Measurements from ENCODE around the gene ZNF488.

The ZNF488 gene

GRCh38 chr10:47381427-47382379 is 2.4 kb downstream of the ZNF488 start:
- H3K9ac ChIP-seq (ENCODE audit: insufficient read length): no peak overlapping the region
- TF ChIP-seq EZH2 (IDR thresholded peaks at IDR 0.05) (no peak), FOXP2 (optimal IDR thresholded peaks at IDR 0.05; ENCODE audit: control extremely low read depth, extremely low read length, insufficient read depth) (no peak), POLR2AphosphoS5 (IDR thresholded peaks at IDR 0.05; ENCODE audit: borderline replicate concordance, low read depth, low read length) (no peak)
- no peak overlapping the region for H3K4me3 ChIP-seq
- H3K27ac ChIP-seq: no peak overlapping the region
- no peaks in the 10 kb centered on the region for H3K9me3 ChIP-seq (ENCODE audit: low read depth, low read length)
- no peak for DNase-seq (ENCODE audit: low read depth, low spot score)
- H3K36me3 ChIP-seq (ENCODE audit: insufficient read depth, low read length): no peaks in the 10 kb centered on the region

GRCh38 chr10:47381103-47381395 is 3.0 kb downstream of the ZNF488 start:
- Histone ChIP-seq H3K27ac (no peak overlapping the region), H3K4me3 (no peak overlapping the region), H3K36me3 (ENCODE audit: insufficient read depth, low read length) (no peaks in the 10 kb centered on the region), H3K9ac (ENCODE audit: insufficient read length) (no peak overlapping the region), H3K9me3 (ENCODE audit: low read depth, low read length) (no peaks in the 10 kb centered on the region)
- TF ChIP-seq EZH2 (IDR thresholded peaks at IDR 0.05) (no peak), POLR2AphosphoS5 (IDR thresholded peaks at IDR 0.05; ENCODE audit: borderline replicate concordance, low read depth, low read length) (no peak), FOXP2 (optimal IDR thresholded peaks at IDR 0.05; ENCODE audit: control extremely low read depth, extremely low read length, insufficient read depth) (no peak)
- no peak for DNase-seq (ENCODE audit: low read depth, low spot score)

- Histone ChIP-seq H3K27ac (no peak overlapping the region), H3K36me3 (ENCODE audit: insufficient read depth, low read length) (no peaks in the 10 kb centered on the region), H3K9ac (ENCODE audit: insufficient read length) (no peak overlapping the region), H3K9me3 (ENCODE audit: low read depth, low read length) (no peaks in the 10 kb centered on the region), H3K4me3 (no peak overlapping the region)
- no peak for DNase-seq (ENCODE audit: low read depth, low spot score)
- TF ChIP-seq FOXP2 (optimal IDR thresholded peaks at IDR 0.05; ENCODE audit: control extremely low read depth, extremely low read length, insufficient read depth) (no peak), EZH2 (IDR thresholded peaks at IDR 0.05) (no peak), POLR2AphosphoS5 (IDR thresholded peaks at IDR 0.05; ENCODE audit: borderline replicate concordance, low read depth, low read length) (no peak)
These were observed 3.6 kb downstream of the ZNF488 start for GRCh38 chr10:47380341-47381102.

GRCh38 chr10:47379901-47380300 is 4.2 kb downstream of the ZNF488 start:
- no peak for DNase-seq (ENCODE audit: low read depth, low spot score)
- Histone ChIP-seq H3K9me3 (ENCODE audit: low read depth, low read length) (no peaks in the 10 kb centered on the region), H3K36me3 (ENCODE audit: insufficient read depth, low read length) (no peaks in the 10 kb centered on the region), H3K9ac (ENCODE audit: insufficient read length) (no peak overlapping the region), H3K4me3 (no peak overlapping the region), H3K27ac (no peak overlapping the region)
- TF ChIP-seq POLR2AphosphoS5 (IDR thresholded peaks at IDR 0.05; ENCODE audit: borderline replicate concordance, low read depth, low read length) (no peak), FOXP2 (optimal IDR thresholded peaks at IDR 0.05; ENCODE audit: control extremely low read depth, extremely low read length, insufficient read depth) (no peak), EZH2 (IDR thresholded peaks at IDR 0.05) (no peak)

- no peak overlapping the region for H3K9ac ChIP-seq (ENCODE audit: insufficient read length)
- H3K9me3 ChIP-seq (ENCODE audit: low read depth, low read length): no peaks in the 10 kb centered on the region
- no peak overlapping the region for H3K27ac ChIP-seq
- DNase-seq (ENCODE audit: low read depth, low spot score): no peak
- no peak for TF ChIP-seq FOXP2 (optimal IDR thresholded peaks at IDR 0.05; ENCODE audit: control extremely low read depth, extremely low read length, insufficient read depth)
- TF ChIP-seq POLR2AphosphoS5 (IDR thresholded peaks at IDR 0.05; ENCODE audit: borderline replicate concordance, low read depth, low read length): no peak
- TF ChIP-seq EZH2 (IDR thresholded peaks at IDR 0.05): no peak
- no peak overlapping the region for H3K4me3 ChIP-seq
- no peaks in the 10 kb centered on the region for H3K36me3 ChIP-seq (ENCODE audit: insufficient read depth, low read length)
These were observed 4.7 kb downstream of the ZNF488 start for GRCh38 chr10:47379445-47379785.

- Histone ChIP-seq H3K9me3 (ENCODE audit: low read depth, low read length) (no peaks in the 10 kb centered on the region), H3K9ac (ENCODE audit: insufficient read length) (no peak overlapping the region), H3K36me3 (ENCODE audit: insufficient read depth, low read length) (no peaks in the 10 kb centered on the region), H3K27ac (no peak overlapping the region), H3K4me3 (no peak overlapping the region)
- no peak for TF ChIP-seq FOXP2 (optimal IDR thresholded peaks at IDR 0.05; ENCODE audit: control extremely low read depth, extremely low read length, insufficient read depth)
- TF ChIP-seq EZH2 (IDR thresholded peaks at IDR 0.05): no peak
- no peak for DNase-seq (ENCODE audit: low read depth, low spot score)
These were observed 5.3 kb downstream of the ZNF488 start for GRCh38 chr10:47378606-47379444.

- no peak overlapping the region for H3K9ac ChIP-seq (ENCODE audit: insufficient read length)
- H3K4me3 ChIP-seq: no peak overlapping the region
- no peak overlapping the region for H3K27ac ChIP-seq
- no peaks in the 10 kb centered on the region for H3K9me3 ChIP-seq (ENCODE audit: low read depth, low read length)
- no peaks in the 10 kb centered on the region for H3K36me3 ChIP-seq (ENCODE audit: insufficient read depth, low read length)
- no peak for TF ChIP-seq EZH2 (IDR thresholded peaks at IDR 0.05)
- TF ChIP-seq POLR2AphosphoS5 (IDR thresholded peaks at IDR 0.05; ENCODE audit: borderline replicate concordance, low read depth, low read length): no peak
- TF ChIP-seq FOXP2 (optimal IDR thresholded peaks at IDR 0.05; ENCODE audit: control extremely low read depth, extremely low read length, insufficient read depth): no peak
- no peak for DNase-seq (ENCODE audit: low read depth, low spot score)
These were observed 5.9 kb downstream of the ZNF488 start for GRCh38 chr10:47378183-47378510.

All from SK-N-MC (cell line).